Measurements from ENCODE around the gene C1orf141.
A peak's percentile ranks its signal among the peaks of the same experiment; 100 is the strongest.

Gene C1orf141

GRCh38 chr1:67134695-67135094 lies at the start of gene C1orf141:
Gene C1orf141, minus strand, starts transcription at chr1:67134970. Its CDS starts 7,730 bp downstream, at chr1:67127240.
- no peaks in the 10 kb centered on the region for H3K36me3 Mint-ChIP-seq (ENCODE audit: low read depth)
- no peaks in the 10 kb centered on the region for H3K9me3 Mint-ChIP-seq
- no peak for TF ChIP-seq CTCF (IDR thresholded peaks at IDR 0.05; ENCODE audit: unreplicated experiment in 3 of 3)
- H3K4me1 Mint-ChIP-seq: peaks cover 6% of the 10 kb centered on the region
- H3K27ac Mint-ChIP-seq: peak within 1 kb of the TSS in 1 of 3 experiments; percentile 52
- H3K27me3 Mint-ChIP-seq (ENCODE audit: low read depth): peaks cover 7% of the 10 kb centered on the region
- H3K4me3 Mint-ChIP-seq: peak within 1 kb of the TSS; percentile 76 to 80 (median 77)

- H3K27me3 Mint-ChIP-seq (ENCODE audit: low read depth): peaks cover 8% of the 10 kb centered on the region
- no peaks in the 10 kb centered on the region for H3K4me1 Mint-ChIP-seq
- no peak overlapping the region for H3K4me3 Mint-ChIP-seq
- no peak for TF ChIP-seq CTCF (IDR thresholded peaks at IDR 0.05; ENCODE audit: unreplicated experiment in 3 of 3)
- H3K36me3 Mint-ChIP-seq (ENCODE audit: low read depth): no peaks in the 10 kb centered on the region
- H3K27ac Mint-ChIP-seq: no peak overlapping the region
- peaks cover 3% of the 10 kb centered on the region for H3K9me3 Mint-ChIP-seq
Measured at GRCh38 chr1:67175530-67176087, 40.8 kb upstream of the C1orf141 start.

GRCh38 chr1:67174716-67175284 lies 40.0 kb upstream of the C1orf141 start:
- peaks cover 3% of the 10 kb centered on the region for H3K9me3 Mint-ChIP-seq
- H3K27me3 Mint-ChIP-seq (ENCODE audit: low read depth): peaks cover 8% of the 10 kb centered on the region
- H3K4me1 Mint-ChIP-seq: no peaks in the 10 kb centered on the region
- H3K27ac Mint-ChIP-seq: no peak overlapping the region
- TF ChIP-seq CTCF (IDR thresholded peaks at IDR 0.05; ENCODE audit: unreplicated experiment in 3 of 3): no peak
- H3K4me3 Mint-ChIP-seq: no peak overlapping the region
- no peaks in the 10 kb centered on the region for H3K36me3 Mint-ChIP-seq (ENCODE audit: low read depth)

- Mint-ChIP-seq H3K27ac (no peak overlapping the region), H3K27me3 (ENCODE audit: low read depth) (peaks cover 4% of the 10 kb centered on the region), H3K4me3 (no peak overlapping the region), H3K9me3 (peaks cover 3% of the 10 kb centered on the region), H3K36me3 (ENCODE audit: low read depth) (no peaks in the 10 kb centered on the region), H3K4me1 (no peaks in the 10 kb centered on the region)
- TF ChIP-seq CTCF (IDR thresholded peaks at IDR 0.05; ENCODE audit: unreplicated experiment in 3 of 3): no peak
Measured at GRCh38 chr1:67173988-67174387, 39.2 kb upstream of the C1orf141 start.

- no peak for TF ChIP-seq CTCF (IDR thresholded peaks at IDR 0.05; ENCODE audit: unreplicated experiment in 3 of 3)
- Mint-ChIP-seq H3K4me1 (no peaks in the 10 kb centered on the region), H3K27me3 (ENCODE audit: low read depth) (peaks cover 4% of the 10 kb centered on the region), H3K9me3 (peaks cover 3% of the 10 kb centered on the region), H3K36me3 (ENCODE audit: low read depth) (no peaks in the 10 kb centered on the region), H3K27ac (no peak overlapping the region), H3K4me3 (no peak overlapping the region)
Measured at GRCh38 chr1:67171978-67172377, 37.2 kb upstream of the C1orf141 start.

GRCh38 chr1:67171574-67171955 lies 36.8 kb upstream of the C1orf141 start:
- no peak overlapping the region for H3K27ac Mint-ChIP-seq
- peaks cover 3% of the 10 kb centered on the region for H3K9me3 Mint-ChIP-seq
- no peak overlapping the region for H3K4me3 Mint-ChIP-seq
- no peak for TF ChIP-seq CTCF (IDR thresholded peaks at IDR 0.05; ENCODE audit: unreplicated experiment in 3 of 3)
- peaks cover 4% of the 10 kb centered on the region for H3K27me3 Mint-ChIP-seq (ENCODE audit: low read depth)
- H3K36me3 Mint-ChIP-seq (ENCODE audit: low read depth): no peaks in the 10 kb centered on the region
- H3K4me1 Mint-ChIP-seq: no peaks in the 10 kb centered on the region
